Measurements from ENCODE around the gene CFAP77.

- no peak for TF ChIP-seq REST (IDR thresholded peaks at IDR 0.05; ENCODE audit: borderline replicate concordance)
- no peak for TF ChIP-seq CTCF (IDR thresholded peaks at IDR 0.05; ENCODE audit: poor library complexity, severe bottlenecking)
- TF ChIP-seq RAD21 (conservative IDR thresholded peaks at IDR 0.05) = no peak
- no peak for TF ChIP-seq EP300 (conservative IDR thresholded peaks at IDR 0.05; ENCODE audit: poor library complexity, severe bottlenecking)
Observed at GRCh38 chr9:132479733-132480132, 69.7 kb downstream of the CFAP77 start.
